Right ventricle myocardium superior (tissue), 1 donor: ENCODE data around the gene GOLPH3L. TPM values are rescaled to one million over a fixed set of nuclear protein-coding genes. Genes with fewer than 3 reads are reported as not detected.

Source experiments
- total RNA-seq: library from RNA; stranded (reverse); fragmentation: NEBNext Ultra II Directional; extraction: Animal tissue kit (Norgen Biotek cat#: 25700); gene quantifications from one replicate; pipeline ENCODE4 v1.2.1, GENCODE V29; 2021
- donor health status: DM: no; HTN: yes; CAD: no; lungs with severe emphysema.

GOLPH3L gene
- total RNA-seq, 1 donor from 2014 or later = 15.2 TPM

Other genes starting within 250 kb of the GOLPH3L start
- 28.0 TPM for gene TARS2, start 209.7 kb downstream of the GOLPH3L start, total RNA-seq
- gene ECM1, start 189.0 kb downstream of the GOLPH3L start, total RNA-seq = 16.7 TPM
- gene FALEC, start 181.4 kb downstream of the GOLPH3L start, total RNA-seq = not detected
- 64.4 TPM for gene ADAMTSL4, start 147.7 kb downstream of the GOLPH3L start, total RNA-seq
- gene MCL1, start 117.5 kb downstream of the GOLPH3L start, total RNA-seq = 85.9 TPM
- 108 TPM for gene ENSA, start 67.5 kb downstream of the GOLPH3L start, total RNA-seq
- not detected for gene HORMAD1, start 23.7 kb upstream of the GOLPH3L start, total RNA-seq
- 34.9 TPM for gene CTSS, start 68.6 kb upstream of the GOLPH3L start, total RNA-seq
- gene CTSK, start 111.1 kb upstream of the GOLPH3L start, total RNA-seq = 4.9 TPM
- gene ARNT, start 179.4 kb upstream of the GOLPH3L start, total RNA-seq = 26.2 TPM
- gene CTXND2, start 190.0 kb upstream of the GOLPH3L start, total RNA-seq = not detected
- 15.7 TPM for gene SETDB1, start 229.2 kb upstream of the GOLPH3L start, total RNA-seq